Subcutaneous preadipocyte (primary cell): Measurements from ENCODE around the gene PMFBP1. TPM values are rescaled to one million over a fixed set of nuclear protein-coding genes. Genes with fewer than 3 reads are reported as not detected.

Experiments
- total RNA-seq: library from RNA; depleted of rRNA; stranded (reverse); fragments of >200 nt; gene quantifications from 2 replicates; pipeline ENCODE4 v1.2.3, GENCODE V29; 2012

PMFBP1 gene
- total RNA-seq, result 0.37 and 0.78 TPM in 2 replicates

GRCh38 chr16:72172105-72173034, at the start of gene PMFBP1:
Gene PMFBP1, minus strand, starts transcription at chr16:72172155. Its CDS starts 947 bp downstream, at chr16:72171208.

GRCh38 chr16:72093448-72094265, 78.3 kb downstream of the PMFBP1 start, which contains the start of the genes DHX38 and TXNL4B:
Gene DHX38, plus strand, starts transcription at chr16:72093847. Its CDS starts 2,311 bp downstream, at chr16:72096158.
Gene TXNL4B, minus strand, starts transcription at chr16:72093620. Its CDS starts 2,871 bp downstream, at chr16:72090749.

Other genes starting within 250 kb of the PMFBP1 start
- not detected in 2 replicates for gene PKD1L3, start 171.8 kb downstream of the PMFBP1 start, total RNA-seq
- gene DHODH, start 163.4 kb downstream of the PMFBP1 start, total RNA-seq, result 8.8 and 11.5 TPM in 2 replicates
- gene HP, start 117.7 kb downstream of the PMFBP1 start, total RNA-seq, result not detected in 2 replicates
- not detected in 2 replicates for gene HPR, start 108.9 kb downstream of the PMFBP1 start, total RNA-seq
- 7.4 and 7.7 TPM in 2 replicates for gene TXNL4B, start 78.5 kb downstream of the PMFBP1 start, total RNA-seq
- gene DHX38, start 78.3 kb downstream of the PMFBP1 start, total RNA-seq, result 50.3 and 66.7 TPM in 2 replicates